MCF 10A (cell line): ENCODE measurements around the gene SERPINB10. TPM values are rescaled to one million over a fixed set of nuclear protein-coding genes. Genes with fewer than 3 reads are reported as not detected.

ENCODE experiments used
- BruUV-seq: library from RNA; stranded (reverse); fragments of 400-500 nt; replicated peaks from 2 replicates; lab custom pipeline; 2021; lab: Mats Ljungman, UMichigan
- CTCF ChIA-PET: fragments of 300-600 bp; sonication (Branson Sonifier 250); formaldehyde crosslinking; extraction: SDS; loops from one replicate; lab custom pipeline; 2021; ENCODE audit warnings: antibody characterized with exemption, inconsistent platforms; lab: Yijun Ruan, JAX
- POLR2A ChIA-PET: fragments of 300-600, 350-650 bp; sonication (Branson Sonifier 250); formaldehyde crosslinking; extraction: SDS; loops from one replicate; lab custom pipeline; 2020; ENCODE audit warnings: antibody characterized with exemption, inconsistent platforms; lab: Yijun Ruan, JAX
- DNase-seq: peaks from one replicate; pipeline ENCODE4 v3.0.0-alpha.2; 2018; ENCODE audit not compliant: unreplicated experiment
- H3K27ac Mint-ChIP-seq: one replicate; pipeline ENCODE4 v1.8.0; 2022; ENCODE audit warnings: mild to moderate bottlenecking, low read depth, mixed read lengths; ENCODE audit not compliant: unreplicated experiment
- H3K27me3 Mint-ChIP-seq: one replicate; pipeline ENCODE4 v1.8.0; 2022; ENCODE audit warnings: mixed read lengths; ENCODE audit not compliant: insufficient read depth, unreplicated experiment
- H3K36me3 Mint-ChIP-seq: one replicate; pipeline ENCODE4 v1.8.0; 2022; ENCODE audit warnings: mild to moderate bottlenecking, moderate library complexity, mixed read lengths; ENCODE audit not compliant: insufficient read depth, unreplicated experiment
- H3K4me1 Mint-ChIP-seq: one replicate; pipeline ENCODE4 v1.8.0; 2022; ENCODE audit warnings: mixed read lengths; ENCODE audit not compliant: insufficient read depth, unreplicated experiment
- H3K4me3 Mint-ChIP-seq: one replicate; pipeline ENCODE4 v1.8.0; 2022; ENCODE audit warnings: mild to moderate bottlenecking, moderate library complexity, mixed read lengths; ENCODE audit not compliant: unreplicated experiment
- H3K9me3 Mint-ChIP-seq: one replicate; pipeline ENCODE4 v1.8.0; 2022; ENCODE audit warnings: mixed read lengths; ENCODE audit not compliant: unreplicated experiment
- intact Hi-C: fragments of 100-400 bp; cut with micrococcal nuclease; formaldehyde crosslinking; loops from 2 replicates; pipeline ENCODE4 v1.14.1; 2022
- total RNA-seq: library from RNA; stranded (reverse); gene quantifications from 2 replicates; pipeline ENCODE4 v1.2.3, GENCODE V29; 2022
- TF ChIP-seq, protein P1 (sequence below): fragments of 200-600 bp; IDR thresholded peaks from one replicate; pipeline ENCODE4 v1.8.0; 2022; ENCODE audit warnings: antibody characterized with exemption, mild to moderate bottlenecking; ENCODE audit not compliant: unreplicated experiment

The SERPINB10 gene
- total RNA-seq, 1 experiment from 2014 or later = not detected

DNA sequence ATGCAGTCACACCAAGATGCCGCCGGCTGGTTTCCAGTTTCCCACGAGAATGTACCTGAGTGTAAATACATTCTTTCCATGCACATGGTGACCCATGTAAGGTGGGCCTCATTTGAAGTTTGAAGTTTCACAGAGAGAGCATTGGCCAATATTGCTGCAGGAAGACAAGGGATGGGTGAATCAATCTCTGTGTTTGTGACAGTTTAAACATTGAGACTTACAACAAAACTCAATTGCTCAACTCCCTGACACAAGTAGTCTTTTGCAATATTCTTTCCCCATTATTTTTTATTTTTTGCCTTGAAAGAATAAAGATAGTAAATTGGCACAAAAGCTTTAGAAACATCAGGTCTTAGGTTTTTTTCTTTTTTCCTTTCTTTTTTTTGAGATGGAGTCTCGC lies 15.2 kb upstream of the SERPINB10 start:
- peaks cover 5% of the 10 kb centered on the region for H3K36me3 Mint-ChIP-seq
- intact Hi-C loops = no loop called here
- no peaks in the 10 kb centered on the region for H3K9me3 Mint-ChIP-seq
- H3K27me3 Mint-ChIP-seq = no peaks in the 10 kb centered on the region
- TF ChIP-seq, protein P1, sequence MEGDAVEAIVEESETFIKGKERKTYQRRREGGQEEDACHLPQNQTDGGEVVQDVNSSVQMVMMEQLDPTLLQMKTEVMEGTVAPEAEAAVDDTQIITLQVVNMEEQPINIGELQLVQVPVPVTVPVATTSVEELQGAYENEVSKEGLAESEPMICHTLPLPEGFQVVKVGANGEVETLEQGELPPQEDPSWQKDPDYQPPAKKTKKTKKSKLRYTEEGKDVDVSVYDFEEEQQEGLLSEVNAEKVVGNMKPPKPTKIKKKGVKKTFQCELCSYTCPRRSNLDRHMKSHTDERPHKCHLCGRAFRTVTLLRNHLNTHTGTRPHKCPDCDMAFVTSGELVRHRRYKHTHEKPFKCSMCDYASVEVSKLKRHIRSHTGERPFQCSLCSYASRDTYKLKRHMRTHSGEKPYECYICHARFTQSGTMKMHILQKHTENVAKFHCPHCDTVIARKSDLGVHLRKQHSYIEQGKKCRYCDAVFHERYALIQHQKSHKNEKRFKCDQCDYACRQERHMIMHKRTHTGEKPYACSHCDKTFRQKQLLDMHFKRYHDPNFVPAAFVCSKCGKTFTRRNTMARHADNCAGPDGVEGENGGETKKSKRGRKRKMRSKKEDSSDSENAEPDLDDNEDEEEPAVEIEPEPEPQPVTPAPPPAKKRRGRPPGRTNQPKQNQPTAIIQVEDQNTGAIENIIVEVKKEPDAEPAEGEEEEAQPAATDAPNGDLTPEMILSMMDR = no peak
- no peak overlapping the region for H3K4me3 Mint-ChIP-seq
- ChIA-PET CTCF (interaction anchor here (0.6 to 0.8 kb wide), 3 partner anchors 44 to 310 kb away, joined by 3 read pairs; no protein-coding TSS in a partner anchor), POLR2A (interaction anchor here (0.6 to 0.7 kb wide), 2 partner anchors 23 to 212 kb away, joined by 3 read pairs; no protein-coding TSS in a partner anchor)
- H3K27ac Mint-ChIP-seq = no peak overlapping the region
- BruUV-seq = no TSS peak
- H3K4me1 Mint-ChIP-seq = peaks cover 10% of the 10 kb centered on the region
- peak; percentile 14 for DNase-seq

DNA sequence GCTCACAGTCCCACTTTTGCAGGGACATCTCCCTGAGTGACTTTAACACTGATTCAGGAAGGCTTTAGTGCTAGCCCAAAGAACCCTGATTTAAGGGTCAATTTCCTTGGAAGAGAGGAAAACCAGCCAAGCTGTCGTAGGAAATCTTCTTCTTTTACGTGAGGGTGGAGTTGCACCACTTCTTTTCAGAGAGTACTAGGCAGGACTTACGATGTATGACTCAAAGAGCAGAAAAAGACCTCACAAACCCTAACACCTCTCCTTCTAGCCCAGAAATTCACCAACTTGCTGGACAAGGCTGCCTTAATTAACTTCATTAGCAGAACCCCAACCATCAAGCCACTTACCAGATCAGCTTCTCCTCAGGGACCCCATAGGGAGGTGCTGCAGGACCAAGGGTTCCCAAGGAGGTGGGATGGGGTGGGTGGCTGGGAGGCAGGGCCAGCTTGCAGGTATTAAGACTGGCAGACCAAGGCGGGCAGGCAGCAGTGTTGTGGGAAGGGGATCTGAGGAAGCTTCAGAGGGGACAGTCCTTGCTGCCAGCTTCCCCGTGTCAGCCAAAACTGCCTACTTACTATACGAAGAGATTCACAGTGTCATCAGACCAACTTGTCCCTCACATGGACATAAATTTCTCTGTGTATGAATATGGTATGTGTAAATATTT lies 13.5 kb upstream of the SERPINB10 start:
- POLR2A ChIA-PET = interaction anchor here (0.6 to 1.1 kb wide), 3 partner anchors 11 to 26 kb away, joined by 3 to 4 read pairs (median 3); no protein-coding TSS in a partner anchor
- Mint-ChIP-seq H3K36me3 (peaks cover 11% of the 10 kb centered on the region), H3K4me3 (no peak overlapping the region), H3K4me1 (peaks cover 4% of the 10 kb centered on the region), H3K9me3 (no peaks in the 10 kb centered on the region), H3K27ac (no peak overlapping the region), H3K27me3 (no peaks in the 10 kb centered on the region)
- no peak for DNase-seq
- intact Hi-C loops = no loop called here
- CTCF ChIA-PET = interaction anchor here (0.6 to 1.0 kb wide), 5 partner anchors 10 to 384 kb away, joined by 3 to 4 read pairs (median 3); no protein-coding TSS in a partner anchor
- BruUV-seq = no TSS peak
- TF ChIP-seq, protein P1 = no peak

DNA sequence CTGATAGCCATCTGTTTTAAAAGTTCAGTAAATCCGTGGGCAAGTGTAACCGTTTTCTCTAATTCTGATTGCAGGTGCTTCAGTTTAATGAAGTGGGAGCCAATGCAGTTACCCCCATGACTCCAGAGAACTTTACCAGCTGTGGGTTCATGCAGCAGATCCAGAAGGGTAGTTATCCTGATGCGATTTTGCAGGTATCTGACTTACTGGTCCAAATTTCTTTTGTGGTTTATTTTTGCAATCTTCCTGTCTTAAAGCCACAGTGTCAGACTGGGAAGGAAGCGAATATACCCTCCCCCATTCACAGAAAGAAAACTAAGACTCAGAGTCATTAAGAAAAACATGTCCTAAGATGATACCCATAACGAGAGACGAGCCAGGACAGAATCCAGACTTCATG lies 12.6 kb upstream of the SERPINB10 start:
- TF ChIP-seq, protein P1 = no peak
- Mint-ChIP-seq H3K9me3 (no peaks in the 10 kb centered on the region), H3K27ac (no peak overlapping the region), H3K4me3 (no peak overlapping the region), H3K36me3 (peaks cover 11% of the 10 kb centered on the region), H3K4me1 (peaks cover 4% of the 10 kb centered on the region), H3K27me3 (no peaks in the 10 kb centered on the region)
- BruUV-seq = no TSS peak
- no peak for DNase-seq
- ChIA-PET CTCF (interaction anchor here (1.4 kb wide), 1 partner anchor 377 kb away, joined by 4 read pairs; no protein-coding TSS in a partner anchor), POLR2A (interaction anchor here (1.1 to 1.2 kb wide), 2 partner anchors 11 to 25 kb away, joined by 3 to 4 read pairs; no protein-coding TSS in a partner anchor)
- intact Hi-C loops = no loop called here

DNA sequence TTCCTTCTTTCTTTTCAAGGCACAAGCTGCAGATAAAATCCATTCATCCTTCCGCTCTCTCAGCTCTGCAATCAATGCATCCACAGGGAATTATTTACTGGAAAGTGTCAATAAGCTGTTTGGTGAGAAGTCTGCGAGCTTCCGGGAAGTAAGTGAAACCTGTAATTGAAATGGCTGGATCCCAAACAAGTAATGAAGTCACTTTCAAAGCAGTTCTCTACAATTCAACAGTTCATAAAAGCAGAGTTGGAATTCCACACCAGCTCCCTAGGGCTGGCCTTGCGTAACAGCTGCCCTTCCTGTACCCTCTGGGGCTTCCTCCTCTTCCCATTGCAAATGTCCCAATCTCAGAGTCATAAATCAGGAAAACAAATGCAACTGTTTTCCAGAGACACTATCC lies 10.7 kb upstream of the SERPINB10 start:
- Mint-ChIP-seq H3K27me3 (no peaks in the 10 kb centered on the region), H3K27ac (no peak overlapping the region), H3K36me3 (peaks cover 6% of the 10 kb centered on the region), H3K4me3 (no peak overlapping the region), H3K4me1 (peaks cover 4% of the 10 kb centered on the region), H3K9me3 (no peaks in the 10 kb centered on the region)
- ChIA-PET POLR2A (interaction anchor here (0.7 kb wide), 1 partner anchor 56 kb away, joined by 3 read pairs; no protein-coding TSS in a partner anchor), CTCF (interaction anchor here (2.9 kb wide), 1 partner anchor 40 kb away, joined by 13 read pairs; no protein-coding TSS in a partner anchor)
- DNase-seq = peak; percentile 43
- TF ChIP-seq, protein P1 = no peak
- BruUV-seq = no TSS peak
- intact Hi-C loops = no loop called here
